ENCODE measurements around the gene KIRREL1. TPM values are rescaled to one million over a fixed set of nuclear protein-coding genes. Genes with fewer than 3 reads are reported as not detected.
A peak's percentile ranks its signal among the peaks of the same experiment; 100 is the strongest.

Gene KIRREL1
- total RNA-seq, 2 donors from 2014 or later = not detected

DNA sequence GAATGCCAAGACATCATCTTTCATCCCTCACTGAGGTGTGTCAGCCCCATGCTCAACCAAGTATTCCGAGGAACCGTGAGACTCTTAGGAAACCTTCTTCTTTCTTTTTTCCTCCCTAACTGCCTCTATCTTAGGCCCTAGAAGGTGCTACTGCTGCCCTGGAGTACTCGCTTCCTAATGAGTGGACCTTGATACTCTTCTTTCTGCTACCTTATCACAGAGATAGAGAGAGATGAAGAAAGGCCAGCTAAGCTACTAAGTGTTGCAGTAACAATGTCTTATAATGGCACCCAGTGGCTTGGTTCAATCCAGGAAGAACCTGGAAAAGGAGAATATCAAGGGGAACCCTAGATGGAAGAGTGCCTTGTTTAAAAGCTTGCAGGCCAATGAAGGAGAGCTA lies 86.6 kb downstream of the KIRREL1 start:
- no peaks in the 10 kb centered on the region for H3K27me3 Mint-ChIP-seq (ENCODE audit: low read depth)
- H3K4me1 Mint-ChIP-seq (ENCODE audit: low read depth) = no peaks in the 10 kb centered on the region
- DNase-seq (no peak), ATAC-seq (replicated peaks in 1 of 2) (no peak)
- no peak overlapping the region for H3K27ac Mint-ChIP-seq
- no peak overlapping the region for H3K4me3 Mint-ChIP-seq
- no peaks in the 10 kb centered on the region for H3K9me3 Mint-ChIP-seq
- H3K36me3 Mint-ChIP-seq (ENCODE audit: insufficient read depth in 2 of 2) = no peaks in the 10 kb centered on the region

DNA sequence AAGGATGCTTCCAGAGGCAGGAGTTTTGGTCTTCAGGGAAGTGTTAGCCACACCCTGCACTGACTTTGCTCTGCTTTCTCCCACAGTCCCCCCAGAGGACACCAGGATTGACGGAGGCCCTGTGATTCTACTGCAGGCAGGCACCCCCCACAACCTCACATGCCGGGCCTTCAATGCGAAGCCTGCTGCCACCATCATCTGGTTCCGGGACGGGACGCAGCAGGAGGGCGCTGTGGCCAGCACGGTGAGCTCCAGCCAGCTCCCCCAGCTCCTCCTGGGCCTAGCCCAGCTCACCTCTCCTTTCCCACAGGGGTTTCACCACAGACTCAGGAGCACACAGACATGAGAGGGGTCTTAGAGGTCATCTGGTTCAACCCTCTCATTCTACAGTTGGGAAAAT lies 90.9 kb downstream of the KIRREL1 start:
- H3K27me3 Mint-ChIP-seq (ENCODE audit: low read depth) = no peaks in the 10 kb centered on the region
- no peak overlapping the region for H3K4me3 Mint-ChIP-seq
- H3K9me3 Mint-ChIP-seq = no peaks in the 10 kb centered on the region
- H3K36me3 Mint-ChIP-seq (ENCODE audit: insufficient read depth in 2 of 2) = no peaks in the 10 kb centered on the region
- H3K4me1 Mint-ChIP-seq (ENCODE audit: low read depth) = no peaks in the 10 kb centered on the region
- DNase-seq = no peak
- no peak overlapping the region for H3K27ac Mint-ChIP-seq
- no peak for ATAC-seq (replicated peaks in 1 of 2)

DNA sequence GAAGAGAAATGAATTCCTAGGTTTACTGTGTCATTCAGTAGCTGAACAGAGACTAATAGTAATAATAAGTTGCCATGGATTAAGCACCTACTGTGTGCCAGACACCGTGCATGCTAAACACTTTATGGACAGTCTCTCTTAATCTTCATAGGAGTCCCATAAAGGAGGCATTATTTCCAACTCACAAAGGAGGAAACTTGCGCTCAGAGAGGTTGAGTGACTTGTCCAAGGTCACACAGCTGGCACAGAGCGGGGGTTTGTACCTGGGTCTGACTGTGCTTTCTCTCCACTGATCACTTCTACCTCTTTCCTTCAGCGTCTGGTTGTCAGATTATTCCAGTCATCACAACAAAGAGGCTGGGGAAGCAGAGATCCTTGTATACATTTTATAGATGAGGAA lies 91.3 kb downstream of the KIRREL1 start:
- no peaks in the 10 kb centered on the region for H3K4me1 Mint-ChIP-seq (ENCODE audit: low read depth)
- ATAC-seq (replicated peaks in 1 of 2) (no peak), DNase-seq (no peak)
- H3K27me3 Mint-ChIP-seq (ENCODE audit: low read depth) = no peaks in the 10 kb centered on the region
- no peaks in the 10 kb centered on the region for H3K36me3 Mint-ChIP-seq (ENCODE audit: insufficient read depth in 2 of 2)
- H3K9me3 Mint-ChIP-seq = no peaks in the 10 kb centered on the region
- H3K4me3 Mint-ChIP-seq = no peak overlapping the region
- H3K27ac Mint-ChIP-seq = no peak overlapping the region

DNA sequence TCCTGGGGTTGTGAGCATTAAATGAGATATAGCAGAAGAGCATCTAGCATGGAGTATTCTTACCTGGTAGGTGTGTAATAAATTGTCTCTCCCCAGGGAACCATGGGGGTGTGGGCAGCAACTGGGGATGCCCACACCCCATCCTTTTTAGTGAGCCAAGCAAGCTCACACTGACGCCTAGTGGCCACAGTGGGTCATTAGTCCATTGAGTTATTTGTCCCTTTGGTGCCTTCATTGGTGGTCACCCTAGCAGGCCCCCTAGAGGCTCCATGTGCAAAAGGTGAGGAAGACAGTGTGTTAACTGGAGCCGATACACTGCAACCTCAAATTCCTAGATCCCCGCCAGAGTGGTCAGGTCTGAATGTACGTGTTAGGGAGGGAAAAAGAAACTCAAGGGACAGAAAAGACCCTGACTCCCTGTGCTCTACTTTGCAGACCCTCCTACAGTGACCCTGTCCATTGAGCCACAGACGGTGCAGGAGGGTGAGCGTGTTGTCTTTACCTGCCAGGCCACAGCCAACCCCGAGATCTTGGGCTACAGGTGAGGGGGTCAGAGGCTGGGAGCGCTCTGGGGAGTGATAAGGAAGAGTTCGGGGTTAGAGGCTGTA lies 94.0 kb downstream of the KIRREL1 start:
- Mint-ChIP-seq H3K4me3 (no peak overlapping the region), H3K27ac (no peak overlapping the region), H3K27me3 (ENCODE audit: low read depth) (no peaks in the 10 kb centered on the region), H3K4me1 (ENCODE audit: low read depth) (no peaks in the 10 kb centered on the region), H3K36me3 (ENCODE audit: insufficient read depth in 2 of 2) (no peaks in the 10 kb centered on the region), H3K9me3 (no peaks in the 10 kb centered on the region)
- peak; percentile 24 to 44 for DNase-seq
- peak; percentile 47 to 57 for ATAC-seq (replicated peaks in 1 of 2)

DNA sequence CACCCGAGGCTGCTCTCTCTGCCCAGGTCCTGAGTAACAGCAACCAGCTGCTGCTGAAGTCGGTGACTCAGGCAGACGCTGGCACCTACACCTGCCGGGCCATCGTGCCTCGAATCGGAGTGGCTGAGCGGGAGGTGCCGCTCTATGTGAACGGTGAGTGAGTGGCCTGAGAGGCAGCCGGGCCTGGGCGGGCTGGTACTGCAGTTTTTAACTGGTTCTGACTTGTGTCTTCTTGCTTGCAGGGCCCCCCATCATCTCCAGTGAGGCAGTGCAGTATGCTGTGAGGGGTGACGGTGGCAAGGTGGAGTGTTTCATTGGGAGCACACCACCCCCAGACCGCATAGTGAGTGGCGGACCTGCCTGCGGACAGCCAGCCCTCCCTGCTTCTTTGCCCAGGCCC lies 96.0 kb downstream of the KIRREL1 start:
- Mint-ChIP-seq H3K9me3 (no peaks in the 10 kb centered on the region), H3K4me3 (no peak overlapping the region), H3K36me3 (ENCODE audit: insufficient read depth in 2 of 2) (no peaks in the 10 kb centered on the region), H3K4me1 (ENCODE audit: low read depth) (no peaks in the 10 kb centered on the region), H3K27ac (no peak overlapping the region), H3K27me3 (ENCODE audit: low read depth) (no peaks in the 10 kb centered on the region)
- DNase-seq = no peak
- ATAC-seq (replicated peaks in 1 of 2) = no peak

DNA sequence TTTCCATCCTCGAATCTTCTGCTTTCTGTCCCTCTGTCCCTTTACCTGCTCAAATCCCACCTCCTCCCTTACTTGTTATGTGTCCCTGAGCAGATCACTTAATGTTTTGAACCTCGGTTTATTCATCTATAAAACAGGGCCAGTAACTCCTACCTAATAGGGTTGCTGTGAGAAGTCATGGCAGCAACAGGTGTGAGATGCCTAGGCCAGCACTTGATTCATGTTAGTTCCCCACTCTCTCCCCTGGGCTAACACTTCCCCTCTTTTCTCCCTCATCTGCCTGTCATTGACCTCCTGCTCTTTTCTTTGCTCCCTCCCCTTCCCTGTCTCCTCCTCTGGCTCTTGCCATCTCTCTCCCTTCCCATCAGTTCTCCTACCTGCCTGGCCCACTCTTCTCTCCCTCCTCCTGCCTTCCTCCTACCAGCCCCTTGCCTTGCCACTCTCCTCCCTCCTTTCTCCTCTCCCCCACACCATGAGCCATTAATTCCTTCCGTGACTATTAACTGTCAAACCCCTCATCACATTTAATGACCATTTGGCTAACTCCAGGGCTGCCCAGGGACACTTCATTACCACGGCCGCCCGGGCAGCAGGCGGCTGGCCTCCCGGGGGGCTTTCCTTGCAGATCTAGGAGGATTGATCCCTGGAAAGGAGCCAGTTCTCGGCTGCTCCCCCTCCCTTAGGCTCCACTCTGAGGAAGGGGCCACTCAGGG lies 96.6 kb downstream of the KIRREL1 start:
- Mint-ChIP-seq H3K27me3 (ENCODE audit: low read depth) (no peaks in the 10 kb centered on the region), H3K36me3 (ENCODE audit: insufficient read depth in 2 of 2) (no peaks in the 10 kb centered on the region), H3K4me1 (ENCODE audit: low read depth) (no peaks in the 10 kb centered on the region), H3K4me3 (no peak overlapping the region), H3K27ac (no peak overlapping the region), H3K9me3 (no peaks in the 10 kb centered on the region)
- DNase-seq (no peak), ATAC-seq (replicated peaks in 1 of 2) (no peak)

DNA sequence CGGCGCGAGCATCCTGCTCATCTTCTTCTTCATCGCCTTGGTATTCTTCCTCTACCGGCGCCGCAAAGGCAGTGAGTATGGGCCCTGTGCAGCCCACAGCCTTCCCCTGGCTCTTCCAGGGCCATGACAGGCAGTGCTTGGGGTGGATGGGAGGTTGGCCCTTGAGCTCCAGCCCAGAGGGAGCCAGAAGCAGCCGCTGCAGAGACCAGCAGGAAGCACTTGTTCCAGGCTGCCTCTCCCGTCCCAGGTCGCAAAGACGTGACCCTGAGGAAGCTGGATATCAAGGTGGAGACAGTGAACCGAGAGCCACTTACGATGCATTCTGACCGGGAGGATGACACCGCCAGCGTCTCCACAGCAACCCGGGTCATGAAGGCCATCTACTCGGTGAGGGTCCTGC lies 99.9 kb downstream of the KIRREL1 start:
- Mint-ChIP-seq H3K9me3 (no peaks in the 10 kb centered on the region), H3K4me1 (ENCODE audit: low read depth) (no peaks in the 10 kb centered on the region), H3K27ac (no peak overlapping the region), H3K27me3 (ENCODE audit: low read depth) (no peaks in the 10 kb centered on the region), H3K36me3 (ENCODE audit: insufficient read depth in 2 of 2) (no peaks in the 10 kb centered on the region), H3K4me3 (no peak overlapping the region)
- DNase-seq (no peak), ATAC-seq (replicated peaks in 1 of 2) (no peak)

DNA sequence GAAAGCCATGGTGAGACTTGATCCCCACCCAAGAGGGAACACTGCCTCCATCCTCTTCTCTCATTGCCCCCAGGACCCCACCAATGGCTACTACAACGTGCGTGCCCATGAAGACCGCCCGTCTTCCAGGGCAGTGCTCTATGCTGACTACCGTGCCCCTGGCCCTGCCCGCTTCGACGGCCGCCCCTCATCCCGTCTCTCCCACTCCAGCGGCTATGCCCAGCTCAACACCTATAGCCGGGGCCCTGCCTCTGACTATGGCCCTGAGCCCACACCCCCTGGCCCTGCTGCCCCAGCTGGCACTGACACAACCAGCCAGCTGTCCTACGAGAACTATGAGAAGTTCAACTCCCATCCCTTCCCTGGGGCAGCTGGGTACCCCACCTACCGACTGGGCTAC lies 101.1 kb downstream of the KIRREL1 start:
- H3K4me3 Mint-ChIP-seq = no peak overlapping the region
- H3K27me3 Mint-ChIP-seq (ENCODE audit: low read depth) = no peaks in the 10 kb centered on the region
- no peaks in the 10 kb centered on the region for H3K4me1 Mint-ChIP-seq (ENCODE audit: low read depth)
- H3K36me3 Mint-ChIP-seq (ENCODE audit: insufficient read depth in 2 of 2) = no peaks in the 10 kb centered on the region
- no peak for DNase-seq
- no peak for ATAC-seq (replicated peaks in 1 of 2)
- H3K27ac Mint-ChIP-seq = no peak overlapping the region
- H3K9me3 Mint-ChIP-seq = no peaks in the 10 kb centered on the region

DNA sequence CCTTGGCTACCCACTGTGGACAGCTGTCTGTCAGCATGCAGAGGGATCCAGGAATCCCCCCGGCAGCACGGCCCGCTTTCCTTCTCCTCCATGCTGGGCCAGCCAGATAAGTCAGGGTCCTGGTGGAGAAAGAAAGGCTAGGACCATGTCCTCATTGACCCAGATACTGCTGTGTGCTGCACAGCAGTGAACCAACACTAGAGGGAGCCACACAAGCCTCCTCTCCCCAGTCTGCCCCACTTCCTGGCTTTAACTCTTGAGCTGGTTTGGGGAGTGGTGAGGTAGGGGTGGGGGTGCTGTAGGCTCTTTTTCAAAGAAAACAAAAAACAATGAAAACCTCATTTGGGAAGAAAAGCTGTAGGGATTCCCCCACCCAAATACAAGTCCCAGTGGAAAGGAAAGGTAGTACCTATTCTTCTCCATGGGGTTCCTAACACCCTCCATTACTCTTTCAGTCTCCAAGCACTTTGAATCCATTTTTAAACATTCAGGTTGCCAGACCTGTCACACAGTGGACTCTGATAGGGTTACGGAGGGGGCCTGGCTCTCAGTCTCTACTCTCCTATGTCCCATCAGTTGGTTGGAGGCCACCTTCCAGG lies 102.4 kb downstream of the KIRREL1 start:
- Mint-ChIP-seq H3K27ac (no peak overlapping the region), H3K27me3 (ENCODE audit: low read depth) (no peaks in the 10 kb centered on the region), H3K4me3 (no peak overlapping the region), H3K9me3 (no peaks in the 10 kb centered on the region), H3K4me1 (ENCODE audit: low read depth) (no peaks in the 10 kb centered on the region), H3K36me3 (ENCODE audit: insufficient read depth in 2 of 2) (no peaks in the 10 kb centered on the region)
- peak; percentile 47 for DNase-seq
- peak; percentile 79 to 80 for ATAC-seq (replicated peaks in 1 of 2)

DNA sequence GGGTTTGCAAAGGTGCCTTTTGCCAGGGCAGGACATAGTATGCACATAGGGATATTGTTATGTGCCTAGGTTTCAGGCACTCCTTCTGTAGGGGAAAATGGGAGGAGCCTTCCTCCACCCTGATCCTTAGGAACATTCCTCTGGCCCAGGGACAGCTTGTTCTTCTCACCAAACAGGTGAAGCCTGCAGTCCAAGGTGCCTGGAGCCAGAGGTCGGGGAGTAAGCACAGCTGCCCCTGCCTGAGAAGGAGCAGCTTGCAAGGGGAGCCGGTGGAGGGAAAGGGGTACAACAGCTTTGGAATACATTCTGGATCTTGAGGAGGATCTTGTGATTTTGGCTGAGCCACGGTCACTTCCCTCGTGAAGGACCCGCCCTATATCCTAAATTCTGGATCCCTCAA lies 104.8 kb downstream of the KIRREL1 start:
- H3K27ac Mint-ChIP-seq = no peak overlapping the region
- H3K36me3 Mint-ChIP-seq (ENCODE audit: insufficient read depth in 2 of 2) = no peaks in the 10 kb centered on the region

DNA sequence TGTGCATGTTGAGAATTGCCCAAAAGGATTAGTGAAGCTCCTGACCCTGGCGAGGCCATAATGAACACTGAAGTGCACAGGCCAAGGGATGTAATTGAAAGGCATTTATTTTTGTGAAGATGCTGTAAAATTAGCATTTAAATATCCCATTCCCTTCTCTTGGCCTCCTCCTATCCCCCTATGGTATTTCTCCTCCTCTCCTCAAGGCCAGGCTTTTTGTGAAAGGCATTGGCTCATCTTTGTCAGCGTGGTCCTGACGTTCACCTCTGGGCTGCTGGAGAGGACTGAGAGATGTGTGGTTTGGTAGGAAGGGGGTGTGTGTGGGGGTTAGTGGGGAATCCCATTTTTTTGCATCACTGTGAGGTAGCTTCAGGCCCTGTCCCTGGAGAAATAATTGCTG lies 105.7 kb downstream of the KIRREL1 start:
- H3K36me3 Mint-ChIP-seq (ENCODE audit: insufficient read depth in 2 of 2) = no peaks in the 10 kb centered on the region
- no peak for ATAC-seq (replicated peaks in 1 of 2)
- H3K9me3 Mint-ChIP-seq = no peaks in the 10 kb centered on the region
- no peak overlapping the region for H3K27ac Mint-ChIP-seq
- H3K4me3 Mint-ChIP-seq = no peak overlapping the region
- peaks cover 9% of the 10 kb centered on the region for H3K4me1 Mint-ChIP-seq (ENCODE audit: low read depth)
- H3K27me3 Mint-ChIP-seq (ENCODE audit: low read depth) = no peaks in the 10 kb centered on the region
- no peak for DNase-seq

More for the DNA sequence above, 104.8 kb downstream of the KIRREL1 start:
- peaks cover 9% of the 10 kb centered on the region for H3K4me1 Mint-ChIP-seq (ENCODE audit: low read depth)
- DNase-seq = no peak
- no peaks in the 10 kb centered on the region for H3K9me3 Mint-ChIP-seq
- H3K4me3 Mint-ChIP-seq = no peak overlapping the region
- no peak for ATAC-seq (replicated peaks in 1 of 2)
- H3K27me3 Mint-ChIP-seq (ENCODE audit: low read depth) = no peaks in the 10 kb centered on the region

DNA sequence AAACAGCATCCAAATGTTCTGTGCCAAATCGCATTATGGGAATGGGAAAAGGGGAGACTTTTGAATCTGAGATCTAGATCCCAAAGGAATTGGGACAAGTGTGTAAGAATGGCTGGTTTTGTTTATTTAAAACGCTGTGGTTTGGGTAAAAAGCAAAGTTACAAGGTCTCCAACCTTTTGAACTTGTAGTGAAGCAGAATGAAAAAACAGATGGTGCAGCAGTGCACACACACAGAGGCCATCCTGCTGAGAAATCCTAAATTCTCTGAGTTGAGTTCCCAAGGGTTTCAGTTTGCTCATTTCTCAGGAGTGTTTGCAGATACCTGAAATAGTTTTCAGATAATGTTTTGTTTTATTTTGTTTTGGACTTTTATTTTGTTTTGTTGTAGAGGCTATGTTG lies 107.1 kb downstream of the KIRREL1 start:
- Mint-ChIP-seq H3K4me3 (no peak overlapping the region), H3K9me3 (no peaks in the 10 kb centered on the region), H3K4me1 (ENCODE audit: low read depth) (peaks cover 9% of the 10 kb centered on the region), H3K27me3 (ENCODE audit: low read depth) (no peaks in the 10 kb centered on the region), H3K27ac (no peak overlapping the region), H3K36me3 (ENCODE audit: insufficient read depth in 2 of 2) (no peaks in the 10 kb centered on the region)
- DNase-seq = no peak
- no peak for ATAC-seq (replicated peaks in 1 of 2)

DNA sequence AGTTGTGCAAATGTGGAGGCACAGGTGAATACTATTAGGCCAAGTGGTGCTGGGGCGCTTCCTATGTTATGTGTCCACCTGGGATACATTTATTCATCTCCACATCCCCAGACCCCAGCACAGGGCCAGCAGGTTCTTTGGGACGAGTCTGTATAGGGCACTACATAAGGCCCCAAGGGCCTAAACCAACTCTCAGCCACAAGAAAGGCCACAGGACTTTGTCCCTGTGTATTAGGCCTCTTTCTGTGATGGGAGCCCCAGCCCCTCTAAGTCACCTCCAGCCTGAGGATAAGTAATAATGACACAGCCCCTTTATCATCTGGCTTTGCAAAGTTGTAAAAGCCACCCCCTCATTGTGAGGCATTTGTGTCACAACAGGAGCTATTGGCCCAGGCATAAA lies 108.0 kb downstream of the KIRREL1 start:
- Mint-ChIP-seq H3K27me3 (ENCODE audit: low read depth) (no peaks in the 10 kb centered on the region), H3K27ac (no peak overlapping the region), H3K9me3 (no peaks in the 10 kb centered on the region), H3K4me1 (ENCODE audit: low read depth) (peaks cover 9% of the 10 kb centered on the region), H3K4me3 (no peak overlapping the region), H3K36me3 (ENCODE audit: insufficient read depth in 2 of 2) (no peaks in the 10 kb centered on the region)
- ATAC-seq (replicated peaks in 1 of 2) (no peak), DNase-seq (no peak)

DNA sequence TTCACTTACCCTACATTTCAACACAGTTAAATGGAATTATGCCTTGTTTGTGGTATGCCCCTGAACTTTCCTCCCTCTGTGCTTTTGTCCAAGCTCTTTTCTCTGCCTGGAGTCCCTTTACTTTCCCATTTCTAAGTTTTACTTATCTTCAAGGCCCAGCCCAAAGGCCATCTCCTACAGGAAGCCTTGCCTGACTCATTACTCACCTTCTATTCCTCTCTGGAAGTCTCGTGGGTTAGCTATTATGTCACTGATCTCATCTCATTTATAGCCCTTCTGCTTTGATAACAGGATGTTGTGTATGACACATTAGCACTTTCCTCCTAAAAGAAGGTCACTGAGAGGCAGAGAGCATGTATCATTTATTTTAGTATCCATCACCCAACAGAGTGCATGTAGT lies 108.5 kb downstream of the KIRREL1 start:
- no peak overlapping the region for H3K27ac Mint-ChIP-seq
- no peak overlapping the region for H3K4me3 Mint-ChIP-seq
- H3K27me3 Mint-ChIP-seq (ENCODE audit: low read depth) = no peaks in the 10 kb centered on the region
- peaks cover 9% of the 10 kb centered on the region for H3K4me1 Mint-ChIP-seq (ENCODE audit: low read depth)
- peak in 1 of 2 donors; percentile 39 for ATAC-seq (replicated peaks in 1 of 2)
- no peaks in the 10 kb centered on the region for H3K9me3 Mint-ChIP-seq
- H3K36me3 Mint-ChIP-seq (ENCODE audit: insufficient read depth in 2 of 2) = no peaks in the 10 kb centered on the region
- DNase-seq = no peak
